Measurements from ENCODE around the gene VGLL4.

Gene VGLL4

GRCh38 chr3:11564577-11565001 is 79.1 kb downstream of the VGLL4 start:
- TF ChIP-seq ELF4 (IDR thresholded peaks at IDR 0.05) = no peak
- no peak for TF ChIP-seq ZNF384 (IDR thresholded peaks at IDR 0.05)
- no peak for TF ChIP-seq CTBP1 (IDR thresholded peaks at IDR 0.05; ENCODE audit: borderline replicate concordance)
- TF ChIP-seq FOXK2 (IDR thresholded peaks at IDR 0.05) = no peak
- TF ChIP-seq TARDBP (IDR thresholded peaks at IDR 0.05) = no peak
- no peak for TF ChIP-seq L3MBTL2 (conservative IDR thresholded peaks at IDR 0.05)
- no peak for TF ChIP-seq FOXA1 (IDR thresholded peaks at IDR 0.05)
- no peak for TF ChIP-seq BHLHE40 (IDR thresholded peaks at IDR 0.05; ENCODE audit: borderline replicate concordance)
- no peak for TF ChIP-seq HDGF (IDR thresholded peaks at IDR 0.05; ENCODE audit: borderline replicate concordance)
- TF ChIP-seq FOXM1 (IDR thresholded peaks at IDR 0.05; ENCODE audit: borderline replicate concordance) = no peak
- TF ChIP-seq SP1 (IDR thresholded peaks at IDR 0.05) = no peak
- TF ChIP-seq SUZ12 (IDR thresholded peaks at IDR 0.05) = no peak
- TF ChIP-seq LEF1 (IDR thresholded peaks at IDR 0.05; ENCODE audit: borderline replicate concordance) = no peak
- no peak for TF ChIP-seq NFRKB (IDR thresholded peaks at IDR 0.05)
- no peak for TF ChIP-seq ARNT (IDR thresholded peaks at IDR 0.05)
- TF ChIP-seq PKNOX1 (IDR thresholded peaks at IDR 0.05) = no peak
- ChIA-PET POLR2A (no interaction called here), CTCF (no interaction called here)
- DNase-seq (ENCODE audit: extremely low spot score) = no peak

GRCh38 chr3:11563865-11564185 is 79.9 kb downstream of the VGLL4 start:
- DNase-seq (ENCODE audit: extremely low spot score) = no peak
- ChIA-PET CTCF (no interaction called here), POLR2A (no interaction called here)
- TF ChIP-seq SP1 (IDR thresholded peaks at IDR 0.05) (no peak), BHLHE40 (IDR thresholded peaks at IDR 0.05; ENCODE audit: borderline replicate concordance) (no peak), LEF1 (IDR thresholded peaks at IDR 0.05; ENCODE audit: borderline replicate concordance) (no peak), FOXA1 (IDR thresholded peaks at IDR 0.05) (no peak), ELF4 (IDR thresholded peaks at IDR 0.05) (no peak)

- no peak for DNase-seq (ENCODE audit: extremely low spot score)
- POLR2A ChIA-PET = no interaction called here
- TF ChIP-seq ZNF384 (IDR thresholded peaks at IDR 0.05) (no peak), FOXA1 (IDR thresholded peaks at IDR 0.05) (no peak), TARDBP (IDR thresholded peaks at IDR 0.05) (no peak), ARNT (IDR thresholded peaks at IDR 0.05) (no peak), FOXM1 (IDR thresholded peaks at IDR 0.05; ENCODE audit: borderline replicate concordance) (no peak), ELF4 (IDR thresholded peaks at IDR 0.05) (no peak)
- CTCF ChIA-PET = no interaction called here
Measured at GRCh38 chr3:11563159-11563864, 80.4 kb downstream of the VGLL4 start.

- POLR2A ChIA-PET = no interaction called here
- CTCF ChIA-PET = no interaction called here
- no peak for TF ChIP-seq L3MBTL2 (conservative IDR thresholded peaks at IDR 0.05)
- no peak for TF ChIP-seq FOXA1 (IDR thresholded peaks at IDR 0.05)
- TF ChIP-seq PKNOX1 (IDR thresholded peaks at IDR 0.05) = no peak
- TF ChIP-seq BHLHE40 (IDR thresholded peaks at IDR 0.05; ENCODE audit: borderline replicate concordance) = no peak
- no peak for TF ChIP-seq LEF1 (IDR thresholded peaks at IDR 0.05; ENCODE audit: borderline replicate concordance)
- TF ChIP-seq ZNF384 (IDR thresholded peaks at IDR 0.05) = no peak
- TF ChIP-seq SUZ12 (IDR thresholded peaks at IDR 0.05) = no peak
- no peak for TF ChIP-seq ARNT (IDR thresholded peaks at IDR 0.05)
- no peak for TF ChIP-seq HDGF (IDR thresholded peaks at IDR 0.05; ENCODE audit: borderline replicate concordance)
- TF ChIP-seq TARDBP (IDR thresholded peaks at IDR 0.05) = no peak
- no peak for TF ChIP-seq CTBP1 (IDR thresholded peaks at IDR 0.05; ENCODE audit: borderline replicate concordance)
- TF ChIP-seq NFRKB (IDR thresholded peaks at IDR 0.05) = no peak
- TF ChIP-seq FOXM1 (IDR thresholded peaks at IDR 0.05; ENCODE audit: borderline replicate concordance) = no peak
- no peak for TF ChIP-seq SP1 (IDR thresholded peaks at IDR 0.05)
- no peak for TF ChIP-seq FOXK2 (IDR thresholded peaks at IDR 0.05)
- no peak for DNase-seq (ENCODE audit: extremely low spot score)
Measured at GRCh38 chr3:11562277-11562881, 81.3 kb downstream of the VGLL4 start.

GRCh38 chr3:11560746-11561145 is 83.0 kb downstream of the VGLL4 start:
- TF ChIP-seq BHLHE40 (IDR thresholded peaks at IDR 0.05; ENCODE audit: borderline replicate concordance) = no peak
- no peak for TF ChIP-seq TARDBP (IDR thresholded peaks at IDR 0.05)
- no peak for TF ChIP-seq ZNF384 (IDR thresholded peaks at IDR 0.05)
- no peak for TF ChIP-seq SP1 (IDR thresholded peaks at IDR 0.05)
- no peak for TF ChIP-seq SUZ12 (IDR thresholded peaks at IDR 0.05)
- no peak for TF ChIP-seq CTBP1 (IDR thresholded peaks at IDR 0.05; ENCODE audit: borderline replicate concordance)
- no peak for TF ChIP-seq ELF4 (IDR thresholded peaks at IDR 0.05)
- ChIA-PET POLR2A (no interaction called here), CTCF (no interaction called here)
- no peak for DNase-seq (ENCODE audit: extremely low spot score)

GRCh38 chr3:11559816-11560633 is 83.7 kb downstream of the VGLL4 start:
- POLR2A ChIA-PET = no interaction called here
- no peak for DNase-seq (ENCODE audit: extremely low spot score)
- CTCF ChIA-PET = no interaction called here

More at GRCh38 chr3:11559816-11560633, 83.7 kb downstream of the VGLL4 start:
- TF ChIP-seq ZNF384 (IDR thresholded peaks at IDR 0.05) (no peak), ARNT (IDR thresholded peaks at IDR 0.05) (no peak), PKNOX1 (IDR thresholded peaks at IDR 0.05) (no peak), L3MBTL2 (conservative IDR thresholded peaks at IDR 0.05) (no peak), SUZ12 (IDR thresholded peaks at IDR 0.05) (no peak), FOXK2 (IDR thresholded peaks at IDR 0.05) (no peak), FOXA1 (IDR thresholded peaks at IDR 0.05) (no peak), TARDBP (IDR thresholded peaks at IDR 0.05) (no peak), FOXM1 (IDR thresholded peaks at IDR 0.05; ENCODE audit: borderline replicate concordance) (no peak), SP1 (IDR thresholded peaks at IDR 0.05) (no peak), HDGF (IDR thresholded peaks at IDR 0.05; ENCODE audit: borderline replicate concordance) (no peak), NFRKB (IDR thresholded peaks at IDR 0.05) (no peak), ELF4 (IDR thresholded peaks at IDR 0.05) (no peak), LEF1 (IDR thresholded peaks at IDR 0.05; ENCODE audit: borderline replicate concordance) (no peak)
